Activated CD4-positive, alpha-beta T cell treated with anti-CD3 and anti-CD28 coated beads, Interleukin-2, amount 50 U/mL, for 4 hours (primary cell): ENCODE measurements around the gene LYL1.
A peak's percentile ranks its signal among the peaks of the same experiment; 100 is the strongest.

ENCODE experiments used
- DNase-seq, 2 experiments: peaks; one replicate each; pipeline ENCODE4 v3.0.0-alpha.2; 2020

Gene LYL1

GRCh38 chr19:13071444-13072187 lies 31.0 kb downstream of the LYL1 start:
- DNase-seq = no peak

- DNase-seq = no peak
Observed at GRCh38 chr19:13070425-13071140, 32.1 kb downstream of the LYL1 start.

- DNase-seq = no peak
Observed at GRCh38 chr19:13069415-13070359, 33.0 kb downstream of the LYL1 start.

- no peak for DNase-seq
Observed at GRCh38 chr19:13068085-13068846, 34.4 kb downstream of the LYL1 start.

- no peak for DNase-seq
Observed at GRCh38 chr19:13066933-13067807, 35.5 kb downstream of the LYL1 start.

GRCh38 chr19:13066226-13066625 lies 36.4 kb downstream of the LYL1 start:
- DNase-seq = no peak

GRCh38 chr19:13064092-13064489 lies 38.6 kb downstream of the LYL1 start:
- DNase-seq = no peak

- DNase-seq = no peak
Observed at GRCh38 chr19:13063461-13064091, 39.1 kb downstream of the LYL1 start.

- DNase-seq = no peak
Observed at GRCh38 chr19:13062317-13062716, 40.3 kb downstream of the LYL1 start.

- DNase-seq = peak; percentile 69 to 73
Observed at GRCh38 chr19:13060964-13061927, 41.4 kb downstream of the LYL1 start.

GRCh38 chr19:13060233-13060963 lies 42.3 kb downstream of the LYL1 start:
- DNase-seq = no peak

GRCh38 chr19:13058951-13059660 lies 43.6 kb downstream of the LYL1 start:
- no peak for DNase-seq

- DNase-seq = no peak
Observed at GRCh38 chr19:13057744-13058143, 44.9 kb downstream of the LYL1 start.

- DNase-seq = no peak
Observed at GRCh38 chr19:13057147-13057572, 45.5 kb downstream of the LYL1 start.

GRCh38 chr19:13056052-13056660 lies 46.5 kb downstream of the LYL1 start:
- DNase-seq = no peak

- DNase-seq = no peak
Observed at GRCh38 chr19:13055213-13056051, 47.2 kb downstream of the LYL1 start.
